Activated B cell treated with CpG ODN at 0.5 μM for 24 hours (primary cell): ENCODE results near the gene ADGRB2. TPM values are rescaled to one million over a fixed set of nuclear protein-coding genes. Genes with fewer than 3 reads are reported as not detected.
A peak's percentile ranks its signal among the peaks of the same experiment; 100 is the strongest.

ENCODE experiments used
- ATAC-seq: fragments of 200-7000 bp; cut with Tn5 transposase; one replicate; pipeline ENCODE4 v1.10.0; 2021; ENCODE audit warnings: low read depth, mild to moderate bottlenecking, moderate library complexity
- CTCF ChIA-PET: fragments of 350-600 bp; sonication (Branson Sonifier 250); formaldehyde crosslinking; loops from one replicate; lab custom pipeline; 2021; ENCODE audit warnings: antibody characterized with exemption; lab: Charles Lee
- POLR2A ChIA-PET: fragments of 350-600 bp; sonication (Branson Sonifier 250); formaldehyde crosslinking; loops from one replicate; lab custom pipeline; 2021; ENCODE audit warnings: antibody characterized with exemption; lab: Charles Lee
- DNase-seq: peaks from one replicate; pipeline ENCODE4 v3.0.0; 2022
- H3K27ac Mint-ChIP-seq: one replicate; pipeline ENCODE4 v1.8.0; 2020; ENCODE audit warnings: mixed read lengths
- H3K27me3 Mint-ChIP-seq: one replicate; pipeline ENCODE4 v1.8.0; 2021; ENCODE audit warnings: mixed read lengths
- H3K36me3 Mint-ChIP-seq: one replicate; pipeline ENCODE4 v1.8.0; 2021; ENCODE audit warnings: low read depth, mixed read lengths
- H3K4me1 Mint-ChIP-seq: one replicate; pipeline ENCODE4 v1.8.0; 2021; ENCODE audit warnings: mixed read lengths
- H3K4me3 Mint-ChIP-seq: one replicate; pipeline ENCODE4 v1.8.0; 2020; ENCODE audit warnings: mild to moderate bottlenecking, mixed read lengths
- H3K9me3 Mint-ChIP-seq: one replicate; pipeline ENCODE4 v1.8.0; 2020; ENCODE audit warnings: mixed read lengths
- intact Hi-C: fragments of 100-400 bp; cut with micrococcal nuclease; formaldehyde crosslinking; loops from one replicate; pipeline ENCODE4 v1.15.1; 2024
- total RNA-seq: library from RNA; stranded (reverse); gene quantifications from 2 replicates; pipeline ENCODE4 v1.2.3, GENCODE V29; 2022
- TF ChIP-seq, protein P1 (sequence below): fragments of 200-600 bp; IDR thresholded peaks from one replicate; pipeline ENCODE4 v1.8.0; 2022; ENCODE audit warnings: antibody characterized with exemption, mild to moderate bottlenecking

ADGRB2 gene, protein sequence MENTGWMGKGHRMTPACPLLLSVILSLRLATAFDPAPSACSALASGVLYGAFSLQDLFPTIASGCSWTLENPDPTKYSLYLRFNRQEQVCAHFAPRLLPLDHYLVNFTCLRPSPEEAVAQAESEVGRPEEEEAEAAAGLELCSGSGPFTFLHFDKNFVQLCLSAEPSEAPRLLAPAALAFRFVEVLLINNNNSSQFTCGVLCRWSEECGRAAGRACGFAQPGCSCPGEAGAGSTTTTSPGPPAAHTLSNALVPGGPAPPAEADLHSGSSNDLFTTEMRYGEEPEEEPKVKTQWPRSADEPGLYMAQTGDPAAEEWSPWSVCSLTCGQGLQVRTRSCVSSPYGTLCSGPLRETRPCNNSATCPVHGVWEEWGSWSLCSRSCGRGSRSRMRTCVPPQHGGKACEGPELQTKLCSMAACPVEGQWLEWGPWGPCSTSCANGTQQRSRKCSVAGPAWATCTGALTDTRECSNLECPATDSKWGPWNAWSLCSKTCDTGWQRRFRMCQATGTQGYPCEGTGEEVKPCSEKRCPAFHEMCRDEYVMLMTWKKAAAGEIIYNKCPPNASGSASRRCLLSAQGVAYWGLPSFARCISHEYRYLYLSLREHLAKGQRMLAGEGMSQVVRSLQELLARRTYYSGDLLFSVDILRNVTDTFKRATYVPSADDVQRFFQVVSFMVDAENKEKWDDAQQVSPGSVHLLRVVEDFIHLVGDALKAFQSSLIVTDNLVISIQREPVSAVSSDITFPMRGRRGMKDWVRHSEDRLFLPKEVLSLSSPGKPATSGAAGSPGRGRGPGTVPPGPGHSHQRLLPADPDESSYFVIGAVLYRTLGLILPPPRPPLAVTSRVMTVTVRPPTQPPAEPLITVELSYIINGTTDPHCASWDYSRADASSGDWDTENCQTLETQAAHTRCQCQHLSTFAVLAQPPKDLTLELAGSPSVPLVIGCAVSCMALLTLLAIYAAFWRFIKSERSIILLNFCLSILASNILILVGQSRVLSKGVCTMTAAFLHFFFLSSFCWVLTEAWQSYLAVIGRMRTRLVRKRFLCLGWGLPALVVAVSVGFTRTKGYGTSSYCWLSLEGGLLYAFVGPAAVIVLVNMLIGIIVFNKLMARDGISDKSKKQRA (N-terminal part only)
- total RNA-seq: 6.3 and 6.5 TPM in 2 replicates

DNA sequence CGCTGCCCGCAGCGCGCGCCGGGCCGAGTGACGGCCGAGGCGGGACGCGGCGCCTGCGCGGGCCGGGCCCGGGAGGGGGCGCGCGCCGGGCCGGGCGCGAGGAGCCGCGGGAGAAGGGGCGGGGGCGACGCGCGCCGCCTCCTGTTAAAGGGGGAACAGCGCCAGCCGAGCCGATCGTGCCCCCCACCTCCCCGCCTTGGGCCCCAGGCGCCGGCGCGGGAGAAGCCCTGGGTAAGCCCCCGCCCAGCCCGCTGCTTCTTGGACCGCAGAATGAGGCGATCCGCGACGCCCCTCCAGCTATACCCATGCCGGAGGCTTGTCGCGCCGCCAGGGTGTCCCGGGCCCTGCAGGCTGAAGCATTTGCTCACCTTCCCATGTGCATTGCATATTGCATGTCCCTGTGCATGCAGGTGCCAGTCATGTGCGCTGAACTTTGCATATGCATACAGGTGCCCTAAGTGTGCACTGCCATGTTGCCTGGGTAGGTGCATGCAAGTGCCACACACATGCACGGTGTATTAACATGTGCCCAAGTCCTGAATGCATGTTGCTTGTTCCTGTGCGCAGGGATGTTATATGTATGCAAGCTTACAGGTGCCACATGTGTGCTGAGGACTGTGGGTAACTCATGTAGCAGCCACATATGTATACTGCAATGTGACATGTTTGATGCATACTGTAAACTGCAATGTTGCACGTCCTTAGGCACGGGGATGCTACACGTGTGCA, at the start of gene ADGRB2:
Gene ADGRB2 (minus strand): TSS at position 29 of the 729 bp plus-strand sequence. CDS start 7,119 bp downstream, outside the sequence.
- ChIA-PET CTCF (interaction anchor here (1.0 to 4.7 kb wide), 5 partner anchors 14 to 199 kb away, joined by 3 to 68 read pairs (median 5); no protein-coding TSS in a partner anchor), POLR2A (interaction anchor here (0.6 to 4.3 kb wide), 3 partner anchors 20 to 208 kb away, joined by 4 to 27 read pairs (median 4); no protein-coding TSS in a partner anchor)
- H3K27ac Mint-ChIP-seq: no peak within 1 kb of the TSS
- H3K36me3 Mint-ChIP-seq: no peaks in the 10 kb centered on the region
- no peaks in the 10 kb centered on the region for H3K9me3 Mint-ChIP-seq
- peaks cover 3% of the 10 kb centered on the region for H3K27me3 Mint-ChIP-seq
- peak within 1 kb of the TSS; percentile 80 for H3K4me3 Mint-ChIP-seq
- ATAC-seq (peak; percentile 32), DNase-seq (peak; percentile 46)
- peaks cover 45% of the 10 kb centered on the region for H3K4me1 Mint-ChIP-seq
- TF ChIP-seq, protein P1, sequence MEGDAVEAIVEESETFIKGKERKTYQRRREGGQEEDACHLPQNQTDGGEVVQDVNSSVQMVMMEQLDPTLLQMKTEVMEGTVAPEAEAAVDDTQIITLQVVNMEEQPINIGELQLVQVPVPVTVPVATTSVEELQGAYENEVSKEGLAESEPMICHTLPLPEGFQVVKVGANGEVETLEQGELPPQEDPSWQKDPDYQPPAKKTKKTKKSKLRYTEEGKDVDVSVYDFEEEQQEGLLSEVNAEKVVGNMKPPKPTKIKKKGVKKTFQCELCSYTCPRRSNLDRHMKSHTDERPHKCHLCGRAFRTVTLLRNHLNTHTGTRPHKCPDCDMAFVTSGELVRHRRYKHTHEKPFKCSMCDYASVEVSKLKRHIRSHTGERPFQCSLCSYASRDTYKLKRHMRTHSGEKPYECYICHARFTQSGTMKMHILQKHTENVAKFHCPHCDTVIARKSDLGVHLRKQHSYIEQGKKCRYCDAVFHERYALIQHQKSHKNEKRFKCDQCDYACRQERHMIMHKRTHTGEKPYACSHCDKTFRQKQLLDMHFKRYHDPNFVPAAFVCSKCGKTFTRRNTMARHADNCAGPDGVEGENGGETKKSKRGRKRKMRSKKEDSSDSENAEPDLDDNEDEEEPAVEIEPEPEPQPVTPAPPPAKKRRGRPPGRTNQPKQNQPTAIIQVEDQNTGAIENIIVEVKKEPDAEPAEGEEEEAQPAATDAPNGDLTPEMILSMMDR: no peak
- intact Hi-C loops: loop anchor here (1.0 to 5.0 kb wide), 2 partner anchors 8 to 173 kb away; partner anchors contain the start of gene PTP4A2

DNA sequence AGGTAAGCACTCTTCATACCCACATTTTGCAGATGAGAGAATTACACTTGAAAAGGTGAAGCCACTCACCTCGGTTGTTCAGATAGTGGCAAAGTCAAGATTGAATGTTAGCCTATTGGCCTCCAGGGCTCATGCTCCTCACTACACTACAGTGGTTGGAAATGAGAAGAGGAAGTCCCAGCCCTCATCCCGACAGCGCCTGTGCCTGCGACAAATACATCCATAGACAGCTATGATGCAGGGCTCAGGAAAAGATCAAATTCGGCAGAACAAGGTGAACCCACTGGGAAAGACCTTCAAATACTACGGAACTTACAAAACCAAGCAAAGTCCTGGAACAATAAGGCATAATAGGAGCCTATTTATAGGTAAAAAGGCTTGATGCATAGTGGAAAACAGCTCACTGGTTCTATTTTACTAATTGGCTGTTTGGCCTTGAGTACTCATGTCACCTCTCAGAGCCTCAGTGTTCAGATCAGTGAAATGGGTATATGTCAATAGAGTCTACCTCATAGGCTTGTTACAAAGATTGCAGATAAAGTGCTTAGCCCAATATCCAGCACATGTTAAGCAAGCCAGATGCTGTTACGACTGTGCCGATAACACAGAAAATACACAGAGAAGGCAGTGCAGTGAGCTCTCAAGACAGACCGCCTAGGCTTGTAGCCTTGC, 48.2 kb upstream of the ADGRB2 start:
- CTCF ChIA-PET: interaction anchor here (1.0 kb wide), 2 partner anchors 10 to 151 kb away, joined by 3 to 4 read pairs; no protein-coding TSS in a partner anchor
- POLR2A ChIA-PET: interaction anchor here (0.5 kb wide), 1 partner anchor 158 kb away, joined by 3 read pairs; no protein-coding TSS in a partner anchor
- ATAC-seq: no peak
- peaks cover 16% of the 10 kb centered on the region for H3K4me1 Mint-ChIP-seq
- no peaks in the 10 kb centered on the region for H3K36me3 Mint-ChIP-seq
- TF ChIP-seq, protein P1: no peak
- no peak overlapping the region for H3K27ac Mint-ChIP-seq
- no peaks in the 10 kb centered on the region for H3K9me3 Mint-ChIP-seq
- no peak for DNase-seq
- peaks cover 3% of the 10 kb centered on the region for H3K27me3 Mint-ChIP-seq
- intact Hi-C loops: no loop called here
- no peak overlapping the region for H3K4me3 Mint-ChIP-seq

DNA sequence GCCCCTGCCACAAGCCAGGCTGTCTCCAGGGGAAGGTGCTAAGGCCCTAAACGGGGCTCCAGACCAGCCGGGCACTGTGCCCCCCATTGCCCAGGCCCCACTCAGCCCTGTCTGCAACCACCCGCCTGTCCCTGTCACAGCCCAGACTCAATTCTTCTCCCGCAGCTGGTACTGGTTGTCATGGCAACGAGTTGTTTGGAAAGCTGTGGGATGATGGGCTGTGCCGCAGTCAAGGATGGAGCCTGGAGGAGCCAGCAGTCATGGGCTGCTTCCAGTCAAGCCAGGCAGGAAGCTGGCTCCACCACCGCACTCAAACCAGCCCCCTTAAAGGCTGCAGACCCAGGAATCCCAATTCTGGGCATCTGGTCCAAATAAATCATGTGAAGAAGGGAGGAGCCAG, 47.5 kb upstream of the ADGRB2 start:
- TF ChIP-seq, protein P1: no peak
- H3K4me1 Mint-ChIP-seq: peaks cover 10% of the 10 kb centered on the region
- H3K27me3 Mint-ChIP-seq: peaks cover 3% of the 10 kb centered on the region
- ATAC-seq (no peak), DNase-seq (no peak)
- no peak overlapping the region for H3K27ac Mint-ChIP-seq
- CTCF ChIA-PET: interaction anchor here (0.7 kb wide), 1 partner anchor 146 kb away, joined by 3 read pairs; no protein-coding TSS in a partner anchor
- no peaks in the 10 kb centered on the region for H3K36me3 Mint-ChIP-seq
- no peak overlapping the region for H3K4me3 Mint-ChIP-seq
- POLR2A ChIA-PET: no interaction called here
- intact Hi-C loops: no loop called here
- no peaks in the 10 kb centered on the region for H3K9me3 Mint-ChIP-seq

DNA sequence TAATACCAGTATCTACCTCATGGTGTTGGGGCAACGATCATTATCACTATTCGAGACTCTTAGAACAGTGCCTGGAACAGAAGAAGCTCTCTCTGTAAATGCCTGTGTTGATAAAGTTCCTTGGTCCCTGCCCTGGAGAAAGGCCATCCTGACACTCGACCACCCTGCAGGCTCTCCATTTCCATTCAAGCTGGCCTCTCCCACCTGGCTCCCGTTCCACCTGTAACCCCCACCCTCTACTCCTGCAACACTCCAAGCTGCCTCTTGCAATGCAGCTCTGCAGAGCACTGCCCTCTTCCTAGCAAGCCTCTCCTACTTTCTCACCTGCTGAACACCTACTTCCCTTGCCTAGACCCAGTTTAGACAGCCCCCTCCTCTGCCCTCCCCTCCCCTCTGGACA, 45.6 kb upstream of the ADGRB2 start:
- H3K9me3 Mint-ChIP-seq: no peaks in the 10 kb centered on the region
- no peak overlapping the region for H3K27ac Mint-ChIP-seq
- no peak overlapping the region for H3K4me3 Mint-ChIP-seq
- DNase-seq: no peak
- no peaks in the 10 kb centered on the region for H3K36me3 Mint-ChIP-seq
- ChIA-PET CTCF (no interaction called here), POLR2A (no interaction called here)
- TF ChIP-seq, protein P1: no peak
- H3K27me3 Mint-ChIP-seq: peaks cover 3% of the 10 kb centered on the region
- ATAC-seq: no peak
- intact Hi-C loops: no loop called here
- no peaks in the 10 kb centered on the region for H3K4me1 Mint-ChIP-seq
